Activated T-helper 2 cell treated with anti-CD3 and anti-CD28 coated beads, Interferon-gamma antibody, Interleukin-2, Interleukin-4, amounts not matched to agents 10 μg/mL and 5 μg/mL and 100 μg/mL, durations not matched to agents 14 hours and 24 hours and 36 hours (primary cell): ENCODE data around the gene MAST4. TPM values are rescaled to one million over a fixed set of nuclear protein-coding genes. Genes with fewer than 3 reads are reported as not detected.

Experiments
- DNase-seq: peaks from one replicate; pipeline ENCODE4 v3.0.0; 2021; ENCODE audit warnings: low spot score
- H3K27ac Mint-ChIP-seq: one replicate; pipeline ENCODE4 v1.8.0; 2021; ENCODE audit warnings: mixed read lengths
- H3K27me3 Mint-ChIP-seq: one replicate; pipeline ENCODE4 v1.8.0; 2021; ENCODE audit warnings: low read depth, mixed read lengths
- H3K36me3 Mint-ChIP-seq: one replicate; pipeline ENCODE4 v1.8.0; 2021; ENCODE audit warnings: low read depth, mixed read lengths
- H3K4me1 Mint-ChIP-seq: one replicate; pipeline ENCODE4 v1.8.0; 2021; ENCODE audit warnings: low read depth, mixed read lengths
- H3K4me3 Mint-ChIP-seq: one replicate; pipeline ENCODE4 v1.8.0; 2021; ENCODE audit warnings: low read depth, mild to moderate bottlenecking, moderate library complexity, mixed read lengths
- H3K9me3 Mint-ChIP-seq: one replicate; pipeline ENCODE4 v1.8.0; 2021; ENCODE audit warnings: mixed read lengths
- intact Hi-C: fragments of 100-400 bp; cut with micrococcal nuclease; formaldehyde crosslinking; loops from one replicate; pipeline ENCODE4 v1.15.1; 2023
- total RNA-seq: library from RNA; stranded (reverse); gene quantifications from 2 replicates; pipeline ENCODE4 v1.2.3, GENCODE V29; 2022

Gene MAST4
- total RNA-seq, 1 donor from 2014 or later, result 6.1 TPM

DNA sequence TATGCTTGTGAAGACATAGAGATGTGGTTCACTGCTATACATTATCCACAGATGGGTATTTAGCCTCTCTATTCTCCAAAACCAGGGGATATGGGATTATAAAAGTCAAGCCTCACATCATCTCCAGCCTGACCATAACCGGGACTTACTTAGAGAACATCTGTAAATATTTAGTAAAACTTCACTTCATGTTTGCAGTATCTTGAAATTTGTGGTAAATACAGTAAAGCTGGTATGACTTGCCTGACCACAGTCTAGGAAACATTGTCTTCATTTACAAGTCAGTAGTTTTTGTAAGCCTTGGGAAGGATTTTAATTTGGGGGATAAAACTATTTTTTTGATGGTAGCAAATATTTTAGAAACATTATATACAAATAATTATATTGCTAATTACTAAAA is 64.2 kb downstream of the MAST4 start:
- Mint-ChIP-seq H3K27me3 (peaks cover 15% of the 10 kb centered on the region), H3K4me1 (no peaks in the 10 kb centered on the region), H3K27ac (no peak overlapping the region), H3K36me3 (no peaks in the 10 kb centered on the region), H3K9me3 (no peaks in the 10 kb centered on the region), H3K4me3 (no peak overlapping the region)
- intact Hi-C loops, result no loop called here
- DNase-seq, result no peak

DNA sequence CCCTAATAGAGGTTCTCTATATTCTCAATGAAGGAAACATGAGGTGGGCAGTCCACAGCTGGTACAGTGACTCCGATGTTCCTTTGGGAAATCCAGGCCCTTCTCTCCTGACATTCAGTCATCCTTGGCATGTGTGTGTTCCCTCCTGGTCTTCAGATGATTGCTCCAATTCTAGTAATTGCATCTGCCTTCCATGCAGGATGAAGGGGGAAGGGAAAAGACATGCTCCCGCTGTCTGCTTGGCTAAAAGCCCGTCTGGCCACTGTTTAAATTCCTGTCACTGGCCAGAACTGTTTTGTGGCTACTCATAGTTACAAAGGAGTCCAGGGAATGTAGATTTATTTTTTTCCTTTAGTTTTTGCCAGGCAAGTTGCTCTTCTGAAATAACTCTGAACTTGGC is 65.0 kb downstream of the MAST4 start:
- H3K27ac Mint-ChIP-seq, result no peak overlapping the region
- H3K9me3 Mint-ChIP-seq, result no peaks in the 10 kb centered on the region
- no peak for DNase-seq
- no peaks in the 10 kb centered on the region for H3K4me1 Mint-ChIP-seq
- H3K27me3 Mint-ChIP-seq, result peaks cover 15% of the 10 kb centered on the region
- intact Hi-C loops, result no loop called here
- no peaks in the 10 kb centered on the region for H3K36me3 Mint-ChIP-seq
- no peak overlapping the region for H3K4me3 Mint-ChIP-seq

DNA sequence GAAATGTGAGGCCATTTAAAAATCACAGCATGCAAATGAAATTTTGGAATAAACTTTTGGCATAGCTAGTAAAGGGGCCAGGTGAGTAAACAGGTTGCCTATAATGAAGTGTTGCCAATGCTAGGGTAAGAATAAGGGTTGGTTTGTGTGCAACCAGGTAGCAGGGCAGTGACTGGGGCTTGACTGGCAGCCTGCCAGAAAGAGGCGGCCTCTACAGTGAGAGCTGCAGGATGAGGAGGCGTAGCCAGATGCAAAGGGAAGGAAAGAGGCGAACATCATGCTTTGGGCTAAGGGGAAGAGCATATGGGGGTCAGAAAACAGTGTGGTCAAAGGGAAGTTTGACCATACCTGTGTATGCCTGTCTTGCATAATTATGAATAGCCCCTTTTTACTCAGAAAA is 70.6 kb downstream of the MAST4 start:
- Mint-ChIP-seq H3K27me3 (peaks cover 16% of the 10 kb centered on the region), H3K9me3 (no peaks in the 10 kb centered on the region), H3K36me3 (no peaks in the 10 kb centered on the region), H3K27ac (no peak overlapping the region), H3K4me3 (no peak overlapping the region), H3K4me1 (no peaks in the 10 kb centered on the region)
- intact Hi-C loops, result no loop called here
- DNase-seq, result no peak

DNA sequence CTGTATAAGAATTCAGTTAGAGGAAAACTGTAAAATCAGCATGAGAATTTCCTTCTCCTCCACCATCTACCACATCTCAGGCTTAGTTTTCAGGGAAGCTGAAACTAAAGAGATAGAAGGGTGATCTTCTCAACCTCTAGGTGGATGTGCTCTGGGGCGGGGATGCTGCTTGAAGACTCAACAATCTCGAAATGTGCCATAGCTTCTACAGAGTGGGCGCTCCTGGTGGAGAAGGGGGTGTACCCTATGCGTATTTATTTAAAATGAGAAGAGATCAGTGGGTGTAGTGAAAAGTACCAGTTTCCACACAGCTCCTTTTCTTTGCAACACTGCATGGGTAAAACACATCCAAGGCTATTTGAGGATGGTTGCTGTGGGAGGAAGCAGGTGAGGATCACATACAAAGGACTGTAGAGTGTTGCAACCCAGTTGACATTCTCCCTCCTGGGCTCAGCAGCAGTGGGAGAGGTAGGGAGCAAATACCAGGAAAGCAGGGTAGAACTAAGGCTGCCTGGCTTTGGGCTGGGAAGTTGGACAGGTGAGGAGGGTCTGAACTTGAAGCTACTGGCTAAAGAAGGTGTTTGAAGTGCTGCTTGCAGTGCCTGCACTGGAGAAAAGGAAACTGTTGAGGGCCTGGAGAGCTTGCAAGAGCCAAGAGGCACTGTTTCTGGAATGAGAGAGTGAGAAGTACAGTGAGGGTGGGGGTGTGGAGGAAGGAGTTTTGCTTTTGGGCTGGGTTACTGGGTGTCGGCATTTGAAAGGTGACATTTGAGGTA is 73.1 kb downstream of the MAST4 start:
- intact Hi-C loops, result no loop called here
- Mint-ChIP-seq H3K27ac (no peak overlapping the region), H3K9me3 (no peaks in the 10 kb centered on the region), H3K36me3 (no peaks in the 10 kb centered on the region), H3K27me3 (peaks cover 5% of the 10 kb centered on the region), H3K4me3 (no peak overlapping the region), H3K4me1 (no peaks in the 10 kb centered on the region)
- no peak for DNase-seq

DNA sequence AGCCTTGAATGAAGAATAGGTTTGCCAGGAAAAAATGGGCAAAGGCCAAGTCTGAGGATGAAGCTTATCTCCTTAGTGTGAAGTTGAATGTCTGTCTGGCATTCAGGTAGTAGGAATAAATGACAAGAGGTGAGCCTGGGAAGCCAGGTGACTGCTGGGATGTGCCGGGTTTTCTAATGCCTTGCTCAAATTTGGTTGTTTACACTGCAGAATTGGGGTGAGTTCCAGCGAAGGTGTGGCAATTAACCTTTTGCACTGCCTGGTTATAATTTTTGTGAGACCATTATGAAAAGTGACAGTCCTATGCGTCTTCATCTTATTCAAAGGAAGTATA is 73.6 kb downstream of the MAST4 start:
- Mint-ChIP-seq H3K4me3 (no peak overlapping the region), H3K4me1 (no peaks in the 10 kb centered on the region), H3K36me3 (no peaks in the 10 kb centered on the region), H3K27ac (no peak overlapping the region), H3K9me3 (no peaks in the 10 kb centered on the region), H3K27me3 (peaks cover 5% of the 10 kb centered on the region)
- DNase-seq, result no peak
- intact Hi-C loops, result no loop called here

DNA sequence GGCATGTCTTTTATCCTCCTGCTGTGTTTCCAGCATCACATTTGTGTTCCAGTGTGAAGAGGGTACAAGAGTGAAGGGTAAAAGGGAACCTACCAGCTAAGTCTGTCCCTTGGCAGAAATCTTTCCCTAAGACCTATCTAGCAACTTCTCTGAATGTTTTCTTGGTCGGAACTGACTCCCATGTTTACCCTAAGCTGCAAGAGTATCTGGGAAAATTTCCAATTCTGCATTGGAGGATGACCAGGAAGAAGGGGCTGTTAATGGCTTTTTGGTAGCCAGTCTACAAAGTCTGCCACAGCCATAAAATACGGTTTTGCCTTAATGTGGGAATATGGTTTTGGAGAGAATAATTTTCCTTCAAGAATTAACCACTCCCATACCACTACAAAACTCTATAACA is 75.1 kb downstream of the MAST4 start:
- Mint-ChIP-seq H3K9me3 (no peaks in the 10 kb centered on the region), H3K36me3 (no peaks in the 10 kb centered on the region), H3K27ac (no peak overlapping the region), H3K4me3 (no peak overlapping the region), H3K4me1 (no peaks in the 10 kb centered on the region), H3K27me3 (peaks cover 9% of the 10 kb centered on the region)
- no peak for DNase-seq
- intact Hi-C loops, result no loop called here

DNA sequence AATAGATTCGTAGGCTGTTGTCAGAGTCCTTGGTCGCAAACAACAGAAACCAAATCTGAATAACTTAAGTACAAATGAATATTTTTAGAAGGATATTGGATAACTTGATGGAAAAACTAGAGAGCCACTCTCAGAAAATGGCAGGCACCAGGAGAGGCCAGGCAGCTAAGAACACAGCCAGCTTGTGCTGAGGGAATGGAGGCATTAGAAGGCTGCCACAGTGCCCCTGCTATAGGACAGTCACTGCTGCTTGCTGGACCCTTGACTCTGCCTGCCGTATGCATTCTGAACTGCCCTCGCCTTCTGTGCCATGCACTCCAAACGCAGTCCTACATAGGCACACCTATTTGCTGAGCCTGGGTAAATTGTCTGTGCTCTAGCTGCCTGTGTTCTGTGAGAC is 78.6 kb downstream of the MAST4 start:
- H3K4me1 Mint-ChIP-seq, result no peaks in the 10 kb centered on the region
- H3K36me3 Mint-ChIP-seq, result no peaks in the 10 kb centered on the region
- H3K4me3 Mint-ChIP-seq, result no peak overlapping the region
- intact Hi-C loops, result no loop called here
- H3K9me3 Mint-ChIP-seq, result no peaks in the 10 kb centered on the region
- peaks cover 7% of the 10 kb centered on the region for H3K27me3 Mint-ChIP-seq
- DNase-seq, result no peak
- no peak overlapping the region for H3K27ac Mint-ChIP-seq

DNA sequence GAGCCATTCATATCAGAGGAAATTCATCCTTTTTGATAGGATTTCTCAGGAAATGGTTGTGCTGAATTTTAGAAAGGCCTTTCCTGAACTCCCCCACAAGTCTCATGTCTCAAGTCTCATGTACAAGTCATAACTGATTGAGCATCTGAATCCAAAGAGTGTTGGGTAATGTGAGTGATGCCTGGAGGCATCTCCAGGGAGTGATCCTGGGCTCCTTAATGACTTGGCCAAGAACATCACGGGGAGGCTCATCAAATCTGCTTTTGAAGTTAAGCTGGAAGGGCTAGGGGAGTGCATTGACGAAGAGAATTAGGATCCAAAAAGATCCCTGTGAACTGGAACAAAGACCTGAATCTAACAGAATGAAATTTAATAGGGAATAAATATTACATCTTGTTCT is 79.2 kb downstream of the MAST4 start:
- Mint-ChIP-seq H3K9me3 (no peaks in the 10 kb centered on the region), H3K36me3 (no peaks in the 10 kb centered on the region), H3K27me3 (peaks cover 7% of the 10 kb centered on the region), H3K4me3 (no peak overlapping the region), H3K27ac (no peak overlapping the region), H3K4me1 (no peaks in the 10 kb centered on the region)
- intact Hi-C loops, result no loop called here
- no peak for DNase-seq

DNA sequence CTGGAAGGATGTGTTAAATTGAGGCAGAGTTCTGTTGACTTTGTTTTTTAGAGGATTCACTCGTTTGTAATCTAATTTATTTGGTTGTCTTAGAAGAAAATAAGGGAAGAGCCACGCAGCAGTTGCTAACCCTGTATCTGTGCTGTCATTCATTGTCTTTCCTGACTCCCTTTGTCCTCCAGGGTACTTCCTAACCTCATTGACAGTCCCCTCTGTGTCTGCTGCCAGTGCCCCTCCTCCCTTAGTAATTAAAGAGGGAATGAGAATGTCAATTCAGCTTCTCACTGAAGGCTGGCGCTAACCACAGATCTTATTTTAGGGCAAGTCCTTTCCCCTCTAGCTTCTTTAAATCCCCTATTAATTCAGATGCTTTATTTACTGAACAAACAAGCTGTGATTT is 84.0 kb downstream of the MAST4 start:
- intact Hi-C loops, result no loop called here
- no peaks in the 10 kb centered on the region for H3K9me3 Mint-ChIP-seq
- no peak overlapping the region for H3K27ac Mint-ChIP-seq
- DNase-seq, result no peak
- H3K36me3 Mint-ChIP-seq, result no peaks in the 10 kb centered on the region
- no peaks in the 10 kb centered on the region for H3K4me1 Mint-ChIP-seq
- H3K27me3 Mint-ChIP-seq, result peaks cover 5% of the 10 kb centered on the region
- no peak overlapping the region for H3K4me3 Mint-ChIP-seq

DNA sequence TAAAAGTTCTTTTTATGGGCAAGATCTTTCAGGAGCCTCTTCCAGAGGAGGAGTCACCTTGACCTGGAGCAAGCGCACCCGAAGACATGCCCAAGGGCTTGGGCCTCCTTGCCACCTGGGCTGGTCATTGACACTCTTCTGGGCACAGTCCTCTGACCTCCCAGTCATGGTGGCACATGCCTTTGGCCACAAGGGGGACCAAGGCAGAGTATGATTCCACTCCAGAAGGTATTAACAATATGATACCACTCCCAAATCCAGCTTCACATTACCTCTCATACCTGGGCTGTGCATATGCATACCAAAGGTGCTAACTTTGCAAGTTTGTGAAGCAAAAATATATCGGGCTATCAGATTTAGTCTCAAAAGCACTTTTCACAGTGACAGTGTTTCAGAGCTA is 84.6 kb downstream of the MAST4 start:
- Mint-ChIP-seq H3K27ac (no peak overlapping the region), H3K4me1 (no peaks in the 10 kb centered on the region), H3K27me3 (peaks cover 3% of the 10 kb centered on the region), H3K4me3 (no peak overlapping the region), H3K36me3 (no peaks in the 10 kb centered on the region), H3K9me3 (no peaks in the 10 kb centered on the region)
- intact Hi-C loops, result no loop called here
- no peak for DNase-seq

DNA sequence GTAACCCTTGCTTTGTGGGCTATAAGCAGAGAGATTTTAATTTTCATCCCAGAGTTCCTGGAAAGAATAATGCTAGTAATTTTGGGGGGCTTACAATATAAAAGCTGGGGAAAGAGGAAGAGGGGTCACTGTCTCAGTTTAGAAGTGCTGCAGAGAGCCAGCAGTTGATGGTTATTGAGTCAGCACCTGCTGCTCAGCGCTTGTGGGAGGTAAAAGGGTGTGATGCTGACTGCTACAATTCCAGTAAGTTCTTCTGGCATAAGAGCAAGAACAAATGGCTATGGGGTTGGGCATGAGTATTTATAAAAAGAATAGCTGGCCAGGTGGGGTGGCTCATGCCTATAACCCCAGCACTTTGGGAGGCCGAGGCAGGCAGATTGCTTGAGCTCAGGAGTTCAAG is 88.5 kb downstream of the MAST4 start:
- Mint-ChIP-seq H3K27me3 (no peaks in the 10 kb centered on the region), H3K4me1 (no peaks in the 10 kb centered on the region), H3K9me3 (no peaks in the 10 kb centered on the region), H3K4me3 (no peak overlapping the region), H3K27ac (no peak overlapping the region), H3K36me3 (no peaks in the 10 kb centered on the region)
- DNase-seq, result no peak
- intact Hi-C loops, result no loop called here

DNA sequence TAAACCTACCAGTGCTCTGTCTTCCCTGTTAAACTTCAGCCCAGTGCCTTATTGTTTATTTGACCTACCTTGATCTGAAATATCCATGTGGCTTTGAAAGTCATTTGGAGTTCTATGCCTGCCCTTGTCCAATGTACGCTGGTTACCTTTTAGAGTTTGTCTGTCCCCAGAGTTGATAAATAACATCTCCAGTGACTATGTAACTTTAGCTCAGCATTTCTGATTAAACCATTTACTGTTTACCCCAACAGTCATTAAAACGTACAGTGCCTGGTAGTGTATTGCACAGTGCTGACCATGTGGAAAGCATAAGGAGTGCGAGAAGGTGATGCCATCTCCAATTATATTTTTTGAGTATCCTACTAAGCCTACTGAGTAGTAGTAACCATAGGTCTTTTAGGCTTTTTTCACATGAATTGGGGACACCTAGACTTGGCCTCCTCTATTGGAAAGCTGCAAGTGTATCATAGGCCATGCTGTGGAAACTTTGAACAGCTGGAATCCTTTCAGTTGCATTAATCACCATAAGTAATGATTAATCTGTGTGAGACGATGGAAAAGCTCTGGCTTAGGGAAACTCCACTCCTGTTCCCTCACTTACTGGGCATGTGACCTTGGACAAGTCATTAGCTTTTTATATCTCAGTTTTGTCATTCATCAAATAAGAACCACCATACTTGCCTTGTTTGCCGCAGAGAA is 93.5 kb downstream of the MAST4 start:
- Mint-ChIP-seq H3K36me3 (no peaks in the 10 kb centered on the region), H3K27ac (no peak overlapping the region), H3K4me1 (no peaks in the 10 kb centered on the region), H3K4me3 (no peak overlapping the region), H3K27me3 (no peaks in the 10 kb centered on the region), H3K9me3 (no peaks in the 10 kb centered on the region)
- DNase-seq, result no peak
- intact Hi-C loops, result no loop called here

DNA sequence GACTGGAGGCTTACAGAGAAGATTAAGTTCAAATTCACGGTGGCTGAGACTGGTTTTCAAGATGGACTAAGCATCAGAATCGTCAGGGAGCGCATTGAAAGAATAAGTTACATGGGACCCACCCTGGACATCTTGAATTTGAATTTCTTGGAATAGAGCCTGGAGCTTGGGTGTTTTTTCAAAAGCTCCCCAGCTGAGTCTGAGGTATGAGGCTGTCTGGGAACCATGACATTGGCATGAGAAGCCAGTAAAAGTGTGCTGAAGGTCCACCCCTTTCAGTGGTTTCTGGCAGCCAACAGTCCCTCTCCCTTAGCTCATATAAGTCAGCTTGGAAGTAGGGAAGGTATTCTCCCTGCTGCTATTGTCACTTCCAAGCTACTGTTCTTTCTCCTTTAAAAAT is 97.8 kb downstream of the MAST4 start:
- Mint-ChIP-seq H3K27me3 (peaks cover 3% of the 10 kb centered on the region), H3K9me3 (no peaks in the 10 kb centered on the region), H3K4me3 (no peak overlapping the region), H3K4me1 (no peaks in the 10 kb centered on the region), H3K36me3 (no peaks in the 10 kb centered on the region), H3K27ac (no peak overlapping the region)
- DNase-seq, result no peak
- intact Hi-C loops, result no loop called here
